A549 (cell line): ENCODE data around the gene PTPRCAP. TPM values are rescaled to one million over a fixed set of nuclear protein-coding genes. Genes with fewer than 3 reads are reported as not detected.

Source experiments
- ATAC-seq, 2 experiments: fragments of 200-7000 bp in 1 of 2; fragments of >200 bp in 1 of 2; cut with Nextera tagmentation in 1 of 2; cut with Tn5 transposase in 1 of 2; 3 replicates each; pipeline versions ENCODE4 v1.8.0 to v1.9.1; 2018 to 2020; ENCODE audit warnings: mild to moderate bottlenecking in 1 of 2, moderate library complexity in 1 of 2
- CTCF ChIA-PET: fragments of 300-600 bp; sonication (Branson Sonifier 250); formaldehyde crosslinking; extraction: SDS; loops from one replicate; lab custom pipeline; 2021; ENCODE audit warnings: antibody characterized with exemption, inconsistent platforms; lab: Yijun Ruan, JAX
- POLR2A ChIA-PET: fragments of 350-600 bp; formaldehyde crosslinking; extraction: SDS; loops from one replicate; lab custom pipeline; 2021; ENCODE audit warnings: antibody characterized with exemption, inconsistent platforms; lab: Yijun Ruan, JAX
- DNase-seq, 2 experiments: peaks; one replicate each; pipeline versions ENCODE4 v3.0.0 to v3.0.0-alpha.2; 2011 to 2016; ENCODE audit warnings: low read depth in 1 of 2, low spot score in 1 of 2
- FAIRE-seq: peaks from 2 replicates; lab custom pipeline; 2011; peaks lifted over from hg19 to GRCh38; lab: Jason Lieb, UNC
- H3K27ac ChIP-seq, 2 experiments: fragments of >200 bp; sonication (Bioruptor Twin); formaldehyde crosslinking; 3 replicates each; pipeline ENCODE4 v1.5.1; 2016 to 2017
- H3K4me1 ChIP-seq: fragments of >200 bp; sonication (Bioruptor Twin); formaldehyde crosslinking; 3 replicates; pipeline ENCODE4 v1.6.1; 2016
- H3K4me2 ChIP-seq: fragments of >200 bp; sonication (Bioruptor Twin); formaldehyde crosslinking; 3 replicates; pipeline ENCODE4 v1.6.1; 2016
- H3K4me3 ChIP-seq: fragments of >200 bp; sonication (Bioruptor Twin); formaldehyde crosslinking; 3 replicates; pipeline ENCODE4 v1.5.1; 2016
- H3K9me3 ChIP-seq: fragments of >200 bp; sonication (Bioruptor Twin); formaldehyde crosslinking; 3 replicates; pipeline ENCODE4 v1.6.1; 2016
- BCL3 ChIP-seq: fragments of >200 bp; sonication (Bioruptor Twin); formaldehyde crosslinking; IDR thresholded peaks from 3 replicates; pipeline ENCODE4 v1.6.1; 2016
- CBX2 ChIP-seq: fragments of 200-600 bp; sonication (generic); IDR thresholded peaks from 2 replicates; pipeline ENCODE4 v1.6.1; 2016; ENCODE audit warnings: low read depth, mild to moderate bottlenecking, borderline replicate concordance
- CHD2 ChIP-seq: fragments of 150-350 bp; IDR thresholded peaks from 2 replicates; pipeline ENCODE4 v1.6.1; 2014; ENCODE audit warnings: low read length; ENCODE audit not compliant: partially characterized antibody
- CHD4 ChIP-seq: fragments of 200-600 bp; sonication (generic); IDR thresholded peaks from 2 replicates; pipeline ENCODE4 v1.6.1; 2016; ENCODE audit warnings: antibody characterized with exemption, mild to moderate bottlenecking, borderline replicate concordance
- EHF ChIP-seq: fragments of 250-450 bp; sonication (Bioruptor Pico); IDR thresholded peaks from 2 replicates; pipeline ENCODE4 v1.5.0; 2020; ENCODE audit warnings: mild to moderate bottlenecking
- ELK1 ChIP-seq: fragments of 150-350 bp; IDR thresholded peaks from 2 replicates; pipeline ENCODE4 v1.6.1; 2014; ENCODE audit warnings: low read depth, mild to moderate bottlenecking, low read length
- EP300 ChIP-seq, 2 experiments: fragments of >200 bp; sonication (Bioruptor Twin); formaldehyde crosslinking; IDR thresholded peaks; 2 replicates in 1 of 2; 3 replicates in 1 of 2; pipeline ENCODE4 v1.6.1; 2016 to 2017
- FOSB ChIP-seq: fragments of 250-450 bp; sonication (Bioruptor Pico); IDR thresholded peaks from 2 replicates; pipeline ENCODE4 v1.5.0; 2020; ENCODE audit warnings: mild to moderate bottlenecking, moderate library complexity
- FOSL2 ChIP-seq, 2 experiments: fragments of 450-650 bp in 1 of 2; fragments of >200 bp in 1 of 2; sonication (Bioruptor Twin) in 1 of 2; formaldehyde crosslinking; IDR thresholded peaks; 2 replicates each; pipeline versions ENCODE4 v1.5.0 to v1.6.1; 2016 to 2020; ENCODE audit warnings: mild to moderate bottlenecking in 1 of 2, moderate library complexity in 1 of 2
- FOXS1 ChIP-seq: fragments of 250-450 bp; sonication (Bioruptor Pico); IDR thresholded peaks from 2 replicates; pipeline ENCODE4 v1.5.0; 2020; ENCODE audit warnings: mild to moderate bottlenecking, moderate library complexity
- GATA3 ChIP-seq: IDR thresholded peaks from 2 replicates; pipeline ENCODE4 v1.6.1; 2012; ENCODE audit warnings: borderline replicate concordance
- HDAC2 ChIP-seq: fragments of 200-600 bp; sonication (generic); IDR thresholded peaks from 2 replicates; pipeline ENCODE4 v1.6.1; 2016
- HES2 ChIP-seq: fragments of >200 bp; sonication (Bioruptor Twin); formaldehyde crosslinking; IDR thresholded peaks from 2 replicates; pipeline ENCODE4 v1.6.1; 2016
- HMGXB4 ChIP-seq: fragments of 250-450 bp; sonication (Bioruptor Pico); IDR thresholded peaks from 2 replicates; pipeline ENCODE4 v1.5.0; 2021; ENCODE audit warnings: mild to moderate bottlenecking, moderate library complexity, borderline replicate concordance
- HOXA7 ChIP-seq: fragments of 250-450 bp; sonication (Bioruptor Pico); IDR thresholded peaks from 2 replicates; pipeline ENCODE4 v1.5.0; 2020; ENCODE audit warnings: mild to moderate bottlenecking, moderate library complexity
- HOXB5 ChIP-seq: fragments of 250-450 bp; sonication (Bioruptor Pico); IDR thresholded peaks from 2 replicates; pipeline ENCODE4 v1.5.0; 2020; ENCODE audit warnings: mild to moderate bottlenecking, moderate library complexity
- KDM1A ChIP-seq: fragments of 200-600 bp; sonication (generic); IDR thresholded peaks from 2 replicates; pipeline ENCODE4 v1.6.1; 2016; ENCODE audit warnings: low read depth, mild to moderate bottlenecking
- MAFK ChIP-seq: fragments of 450-650 bp; IDR thresholded peaks from 2 replicates; pipeline ENCODE4 v1.6.1; 2014; ENCODE audit not compliant: partially characterized antibody
- RCOR1 ChIP-seq: fragments of 150-350 bp; IDR thresholded peaks from 2 replicates; pipeline ENCODE4 v1.6.1; 2014; ENCODE audit warnings: antibody characterized with exemption, low read length, low read depth
- RFX5 ChIP-seq: fragments of 450-650 bp; IDR thresholded peaks from 2 replicates; pipeline ENCODE4 v1.7.1; 2014; ENCODE audit warnings: antibody characterized with exemption, mild to moderate bottlenecking, moderate library complexity
- SREBF2 ChIP-seq: fragments of 450-650 bp; IDR thresholded peaks from 2 replicates; pipeline ENCODE4 v1.6.1; 2014; ENCODE audit warnings: mild to moderate bottlenecking, moderate library complexity
- ZFP36 ChIP-seq: fragments of 450-650 bp; IDR thresholded peaks from 2 replicates; pipeline ENCODE4 v1.6.1; 2014; ENCODE audit warnings: borderline replicate concordance; ENCODE audit not compliant: partially characterized antibody
- ZNF302 ChIP-seq: fragments of 250-450 bp; sonication (Bioruptor Pico); IDR thresholded peaks from 2 replicates; pipeline ENCODE4 v1.9.0; 2021; ENCODE audit warnings: inconsistent platforms, mild to moderate bottlenecking, moderate library complexity
- WGBS: methylation state at CpG from one replicate; pipeline ENCODE4 v1.1.6; 2017; ENCODE audit errors: missing lambda C conversion rate; 5-methylcytosine and 5-hydroxymethylcytosine counted together
- polyA plus RNA-seq, 4 experiments: library from polyadenylated mRNA; depleted of rRNA in 3 of 4; stranded (reverse); fragments of >200 nt; fragmentation: RNase III in 1 of 4; extraction: RNeasy Plus Mini Kit Qiagen cat#74134 plus additional on column Dnase treatment in 1 of 4; gene quantifications; 2 replicates in 3 of 4; 3 replicates in 1 of 4; pipeline ENCODE4 v1.2.3, GENCODE V29; 2011 to 2017

PTPRCAP gene
- polyA plus RNA-seq, 2 of the 4 experiments (the other 2 are of a cell fraction) = 0.34 to 0.56 TPM

- TF ChIP-seq KDM1A (no peak), GATA3 (no peak), FOSL2 (IDR thresholded peaks at IDR 0.05) (no peak), FOSL2 (CRISPR knock-in tag; IDR thresholded peaks at IDR 0.05) (no peak), ZNF302 (CRISPR knock-in tag) (no peak)
Measured at GRCh38 chr11:67407688-67408163, 29.8 kb downstream of the PTPRCAP start (continued).

GRCh38 chr11:67406969-67407687 is 30.4 kb downstream of the PTPRCAP start:
- ATAC-seq = peak; percentile 21 to 57; a peak in 3 of 6 replicates
- CTCF ChIA-PET = interaction anchor here (0.9 to 1.6 kb wide), 3 partner anchors 24 to 62 kb away, joined by 4 to 5 read pairs (median 4); partner anchors contain the start of gene TMEM134
- TF ChIP-seq CHD4 = no peak
- TF ChIP-seq MAFK = no peak
- TF ChIP-seq HES2 = no peak
- TF ChIP-seq EP300 (IDR thresholded peaks at IDR 0.05) = no peak
- no peak for TF ChIP-seq FOXS1 (CRISPR knock-in tag)
- no peak for TF ChIP-seq CHD2
- no peak for TF ChIP-seq HMGXB4 (CRISPR knock-in tag)
- TF ChIP-seq HOXA7 (CRISPR knock-in tag) = no peak
- no peak for TF ChIP-seq FOSL2 (IDR thresholded peaks at IDR 0.05)
- no peak for TF ChIP-seq FOSL2 (CRISPR knock-in tag; IDR thresholded peaks at IDR 0.05)
- TF ChIP-seq RFX5 = no peak
- TF ChIP-seq BCL3 = no peak
- no peak for TF ChIP-seq ELK1
- TF ChIP-seq RCOR1 = no peak
- TF ChIP-seq HOXB5 (CRISPR knock-in tag) = no peak
- no peak for TF ChIP-seq ZFP36
- TF ChIP-seq CBX2 = no peak
- TF ChIP-seq EHF = no peak
- no peak for TF ChIP-seq SREBF2
- TF ChIP-seq FOSB (CRISPR knock-in tag) = no peak
- TF ChIP-seq HDAC2 = no peak

More at GRCh38 chr11:67406969-67407687, 30.4 kb downstream of the PTPRCAP start:
- H3K9me3 ChIP-seq = no peaks in the 10 kb centered on the region
- no peak overlapping the region for H3K4me3 ChIP-seq
- FAIRE-seq = no peak
- peaks cover 4% of the 10 kb centered on the region; the same call in 2 of the 3 replicates for H3K4me1 ChIP-seq
- H3K4me2 ChIP-seq = no peak overlapping the region
- H3K27ac ChIP-seq = no peak overlapping the region
- DNase-seq = no peak
- POLR2A ChIA-PET = no interaction called here
- 61% methylated on average over 8 of the region's 12 CpGs for WGBS
